Testis (tissue), 2 donors: Measurements from ENCODE around the gene ZFP36L1.
A peak's percentile ranks its signal among the peaks of the same experiment; 100 is the strongest.

Experiments
- CTCF ChIP-seq, 3 experiments: fragments of 450-650 bp in 2 of 3; fragments of 200-600 bp in 1 of 3; sonication (generic) in 1 of 3; IDR thresholded peaks; one replicate each; pipeline ENCODE4 v1.5.1; 2016 to 2019; ENCODE audit warnings: antibody characterized with exemption in 3 of 3, mild to moderate bottlenecking in 2 of 3, moderate library complexity in 1 of 3
- POLR2A ChIP-seq: fragments of 450-650 bp; IDR thresholded peaks from one replicate; pipeline ENCODE4 v1.6.1; 2017; ENCODE audit warnings: antibody characterized with exemption, mild to moderate bottlenecking, moderate library complexity

GRCh38 chr14:68795597-68796417 is 2.9 kb upstream of the ZFP36L1 start:
- TF ChIP-seq CTCF (IDR thresholded peaks at IDR 0.05) (peak; percentile 81 to 93 (median 91)), POLR2A (no peak)
